Left hindlimb (tissue), 1 donor: ENCODE data around the gene PHF2.

ENCODE experiments used
- DNase-seq: peaks from one replicate; pipeline ENCODE4 v3.0.0-alpha.2; 2018

The PHF2 gene

GRCh38 chr9:93713716-93714115 is 137.3 kb downstream of the PHF2 start:
- DNase-seq = no peak

- no peak for DNase-seq
These were observed 145.1 kb downstream of the PHF2 start for GRCh38 chr9:93721417-93721965.

- no peak for DNase-seq
These were observed 148.5 kb downstream of the PHF2 start for GRCh38 chr9:93724852-93725251.

- no peak for DNase-seq
These were observed 149.0 kb downstream of the PHF2 start for GRCh38 chr9:93725382-93725781.

GRCh38 chr9:93726147-93726546 is 149.8 kb downstream of the PHF2 start:
- no peak for DNase-seq
